GM23338 (cell line): Measurements from ENCODE around the gene GAB2. TPM values are rescaled to one million over a fixed set of nuclear protein-coding genes. Genes with fewer than 3 reads are reported as not detected.

ENCODE experiments used
- ATAC-seq: fragments of 200-7000 bp; cut with Tn5 transposase; 3 replicates; pipeline ENCODE4 v1.9.1; 2020
- DNase-seq: peaks from one replicate; pipeline ENCODE4 v3.0.0-alpha.2; 2015; ENCODE audit warnings: low spot score
- H2AFZ ChIP-seq: fragments of 200-600 bp; sonication (generic); 2 replicates; pipeline ENCODE4 v1.8.0; 2016; ENCODE audit warnings: antibody characterized with exemption, mild to moderate bottlenecking, moderate library complexity
- H3F3A ChIP-seq: fragments of 200-600 bp; sonication (generic); replicated peaks from 2 replicates; pipeline ENCODE4 v1.8.0; 2017; ENCODE audit warnings: antibody characterized with exemption, mixed run types, low read depth
- H3K27ac ChIP-seq: fragments of 200-600 bp; sonication (generic); 2 replicates; pipeline ENCODE4 v1.6.1; 2016; ENCODE audit warnings: low read depth
- H3K27me3 ChIP-seq: fragments of 200-600 bp; sonication (generic); 2 replicates; pipeline ENCODE4 v1.8.0; 2016; ENCODE audit warnings: mild to moderate bottlenecking, mixed run types, moderate library complexity; ENCODE audit not compliant: insufficient read depth
- H3K36me3 ChIP-seq: fragments of 200-600 bp; sonication (generic); 2 replicates; pipeline ENCODE4 v1.8.0; 2016; ENCODE audit warnings: mild to moderate bottlenecking; ENCODE audit not compliant: insufficient read depth
- H3K4me1 ChIP-seq: fragments of 200-600 bp; sonication (generic); 2 replicates; pipeline ENCODE4 v1.8.0; 2016; ENCODE audit warnings: mild to moderate bottlenecking, moderate library complexity; ENCODE audit not compliant: insufficient read depth
- H3K4me2 ChIP-seq: fragments of 200-600 bp; sonication (generic); 2 replicates; pipeline ENCODE4 v1.7.1; 2017; ENCODE audit warnings: mixed run types
- H3K4me3 ChIP-seq: fragments of 200-600 bp; sonication (generic); 2 replicates; pipeline ENCODE4 v1.6.1; 2016; ENCODE audit warnings: mixed run types
- H3K79me2 ChIP-seq: fragments of 200-600 bp; sonication (generic); replicated peaks from 2 replicates; pipeline ENCODE4 v1.8.0; 2017; ENCODE audit warnings: mild to moderate bottlenecking; ENCODE audit not compliant: insufficient read depth
- H3K9me2 ChIP-seq: fragments of 200-600 bp; sonication (generic); 2 replicates; pipeline ENCODE4 v1.8.0; 2017; ENCODE audit not compliant: insufficient read depth
- H4K20me1 ChIP-seq: fragments of 200-600 bp; sonication (generic); replicated peaks from 2 replicates; pipeline ENCODE4 v1.8.0; 2017; ENCODE audit warnings: mild to moderate bottlenecking; ENCODE audit not compliant: insufficient read depth
- H3K27ac Mint-ChIP-seq: 2 replicates; pipeline ENCODE4 v1.8.0; 2020; ENCODE audit warnings: inconsistent platforms, mild to moderate bottlenecking, moderate library complexity, mixed read lengths
- H3K27me3 Mint-ChIP-seq: 3 replicates; pipeline ENCODE4 v1.8.0; 2022; ENCODE audit warnings: low read depth, mild to moderate bottlenecking, moderate library complexity, mixed read lengths, inconsistent platforms; ENCODE audit not compliant: insufficient read depth, poor library complexity
- H3K36me3 Mint-ChIP-seq: 3 replicates; pipeline ENCODE4 v1.8.0; 2021; ENCODE audit warnings: low read depth, mild to moderate bottlenecking, inconsistent platforms, moderate library complexity, mixed read lengths
- H3K4me1 Mint-ChIP-seq: 3 replicates; pipeline ENCODE4 v1.8.0; 2020; ENCODE audit warnings: mild to moderate bottlenecking, inconsistent platforms, mixed read lengths
- H3K4me3 Mint-ChIP-seq: 3 replicates; pipeline ENCODE4 v1.8.0; 2021; ENCODE audit warnings: moderate library complexity, mild to moderate bottlenecking, inconsistent platforms, mixed read lengths
- H3K9me3 Mint-ChIP-seq: 3 replicates; pipeline ENCODE4 v1.8.0; 2020; ENCODE audit warnings: moderate library complexity, mild to moderate bottlenecking, inconsistent platforms, mixed read lengths
- CREB1 ChIP-seq: fragments of 250-450 bp; sonication (Bioruptor Pico); IDR thresholded peaks from 2 replicates; pipeline ENCODE4 v1.5.0; 2020; ENCODE audit warnings: low read depth, mild to moderate bottlenecking, moderate library complexity
- EZH2 ChIP-seq: fragments of 200-600 bp; sonication (generic); IDR thresholded peaks from one replicate; pipeline ENCODE4 v1.8.0; 2017; ENCODE audit warnings: antibody characterized with exemption, mild to moderate bottlenecking, low read depth; ENCODE audit not compliant: unreplicated experiment
- EZH2phosphoT487 ChIP-seq: fragments of 200-600 bp; sonication (generic); IDR thresholded peaks from one replicate; pipeline ENCODE4 v1.8.1; 2018; ENCODE audit warnings: antibody characterized with exemption; ENCODE audit not compliant: unreplicated experiment
- JUNB ChIP-seq: IDR thresholded peaks from one replicate; pipeline ENCODE4 v1.6.1; 2016; ENCODE audit warnings: antibody characterized with exemption; ENCODE audit not compliant: unreplicated experiment
- NANOG ChIP-seq: IDR thresholded peaks from 2 replicates; pipeline ENCODE4 v1.6.1; 2016; ENCODE audit warnings: antibody characterized with exemption, borderline replicate concordance
- POLR2AphosphoS5 ChIP-seq: IDR thresholded peaks from 2 replicates; pipeline ENCODE4 v1.6.1; 2016; ENCODE audit warnings: antibody characterized with exemption, low read depth
- STAT1 ChIP-seq: IDR thresholded peaks from one replicate; pipeline ENCODE4 v1.6.1; 2016; ENCODE audit warnings: antibody characterized with exemption; ENCODE audit not compliant: unreplicated experiment
- ZNF114 ChIP-seq: fragments of 250-450 bp; sonication (Bioruptor Pico); IDR thresholded peaks from 2 replicates; pipeline ENCODE4 v1.5.0; 2020; ENCODE audit warnings: mild to moderate bottlenecking, moderate library complexity
- ZNF331 ChIP-seq: fragments of 250-450 bp; sonication (Bioruptor Pico); IDR thresholded peaks from 2 replicates; pipeline ENCODE4 v1.5.0; 2020; ENCODE audit warnings: low read depth, mild to moderate bottlenecking, moderate library complexity
- ZNF462 ChIP-seq: fragments of 250-450 bp; sonication (Bioruptor Pico); IDR thresholded peaks from 2 replicates; pipeline ENCODE4 v1.5.0; 2020; ENCODE audit warnings: mild to moderate bottlenecking, moderate library complexity
- polyA plus RNA-seq: library from polyadenylated mRNA; unstranded; fragments of >200 nt; fragmentation: Nextera tagmentation; extraction: Ambion mirVana; gene quantifications from 2 replicates; pipeline ENCODE4 v1.2.1, GENCODE V29; 2016
- total RNA-seq: library from RNA; depleted of rRNA; stranded (reverse); fragments of >200 nt; shearing (Covaris generic); gene quantifications from 2 replicates; pipeline ENCODE4 v1.2.3, GENCODE V29; 2014
- TF ChIP-seq, protein P1 (sequence below), 2 experiments: fragments of 200-600 bp in 1 of 2; sonication (generic) in 1 of 2; conservative IDR thresholded peaks; 2 replicates each; pipeline versions ENCODE4 v1.5.1 to v1.6.1; 2016 to 2017; ENCODE audit warnings: antibody characterized with exemption in 2 of 2, low read depth in 2 of 2, mild to moderate bottlenecking in 2 of 2, moderate library complexity in 1 of 2
- TF ChIP-seq, protein P2 (sequence below): IDR thresholded peaks from one replicate; pipeline ENCODE4 v1.6.1; 2018; ENCODE audit warnings: antibody characterized with exemption; ENCODE audit not compliant: unreplicated experiment
- TF ChIP-seq, protein P3 (sequence below): IDR thresholded peaks from 2 replicates; pipeline ENCODE4 v1.6.1; 2016; ENCODE audit warnings: antibody characterized with exemption

Gene GAB2
- total and polyA plus RNA-seq, 2 experiments from 2014 or later = 2.0 to 10.8 TPM

- H3K36me3 ChIP-seq = no peaks in the 10 kb centered on the region
- no peaks in the 10 kb centered on the region for H3K27me3 ChIP-seq
- no peaks in the 10 kb centered on the region for H3K79me2 ChIP-seq
- no peak overlapping the region for H2AFZ ChIP-seq
- H3K27ac ChIP-seq = no peak overlapping the region
- no peak overlapping the region for H3K4me3 ChIP-seq
- Mint-ChIP-seq H3K27me3 (no peaks in the 10 kb centered on the region), H3K36me3 (no peaks in the 10 kb centered on the region), H3K4me3 (no peak overlapping the region), H3K27ac (no peak overlapping the region), H3K9me3 (no peaks in the 10 kb centered on the region), H3K4me1 (peaks cover 20% of the 10 kb centered on the region)
- H3K9me2 ChIP-seq = no peaks in the 10 kb centered on the region
- TF ChIP-seq, protein P1, sequence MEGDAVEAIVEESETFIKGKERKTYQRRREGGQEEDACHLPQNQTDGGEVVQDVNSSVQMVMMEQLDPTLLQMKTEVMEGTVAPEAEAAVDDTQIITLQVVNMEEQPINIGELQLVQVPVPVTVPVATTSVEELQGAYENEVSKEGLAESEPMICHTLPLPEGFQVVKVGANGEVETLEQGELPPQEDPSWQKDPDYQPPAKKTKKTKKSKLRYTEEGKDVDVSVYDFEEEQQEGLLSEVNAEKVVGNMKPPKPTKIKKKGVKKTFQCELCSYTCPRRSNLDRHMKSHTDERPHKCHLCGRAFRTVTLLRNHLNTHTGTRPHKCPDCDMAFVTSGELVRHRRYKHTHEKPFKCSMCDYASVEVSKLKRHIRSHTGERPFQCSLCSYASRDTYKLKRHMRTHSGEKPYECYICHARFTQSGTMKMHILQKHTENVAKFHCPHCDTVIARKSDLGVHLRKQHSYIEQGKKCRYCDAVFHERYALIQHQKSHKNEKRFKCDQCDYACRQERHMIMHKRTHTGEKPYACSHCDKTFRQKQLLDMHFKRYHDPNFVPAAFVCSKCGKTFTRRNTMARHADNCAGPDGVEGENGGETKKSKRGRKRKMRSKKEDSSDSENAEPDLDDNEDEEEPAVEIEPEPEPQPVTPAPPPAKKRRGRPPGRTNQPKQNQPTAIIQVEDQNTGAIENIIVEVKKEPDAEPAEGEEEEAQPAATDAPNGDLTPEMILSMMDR (conservative IDR thresholded peaks at IDR 0.05; ENCODE audit: low read depth in 2 of 2) = no peak
- TF ChIP-seq ZNF114 (CRISPR knock-in tag) (no peak), NANOG (no peak), POLR2AphosphoS5 (no peak), STAT1 (no peak), CREB1 (no peak), ZNF462 (CRISPR knock-in tag) (no peak), JUNB (no peak), ZNF331 (CRISPR knock-in tag) (no peak), EZH2 (no peak), EZH2phosphoT487 (no peak)
- TF ChIP-seq, protein P2, sequence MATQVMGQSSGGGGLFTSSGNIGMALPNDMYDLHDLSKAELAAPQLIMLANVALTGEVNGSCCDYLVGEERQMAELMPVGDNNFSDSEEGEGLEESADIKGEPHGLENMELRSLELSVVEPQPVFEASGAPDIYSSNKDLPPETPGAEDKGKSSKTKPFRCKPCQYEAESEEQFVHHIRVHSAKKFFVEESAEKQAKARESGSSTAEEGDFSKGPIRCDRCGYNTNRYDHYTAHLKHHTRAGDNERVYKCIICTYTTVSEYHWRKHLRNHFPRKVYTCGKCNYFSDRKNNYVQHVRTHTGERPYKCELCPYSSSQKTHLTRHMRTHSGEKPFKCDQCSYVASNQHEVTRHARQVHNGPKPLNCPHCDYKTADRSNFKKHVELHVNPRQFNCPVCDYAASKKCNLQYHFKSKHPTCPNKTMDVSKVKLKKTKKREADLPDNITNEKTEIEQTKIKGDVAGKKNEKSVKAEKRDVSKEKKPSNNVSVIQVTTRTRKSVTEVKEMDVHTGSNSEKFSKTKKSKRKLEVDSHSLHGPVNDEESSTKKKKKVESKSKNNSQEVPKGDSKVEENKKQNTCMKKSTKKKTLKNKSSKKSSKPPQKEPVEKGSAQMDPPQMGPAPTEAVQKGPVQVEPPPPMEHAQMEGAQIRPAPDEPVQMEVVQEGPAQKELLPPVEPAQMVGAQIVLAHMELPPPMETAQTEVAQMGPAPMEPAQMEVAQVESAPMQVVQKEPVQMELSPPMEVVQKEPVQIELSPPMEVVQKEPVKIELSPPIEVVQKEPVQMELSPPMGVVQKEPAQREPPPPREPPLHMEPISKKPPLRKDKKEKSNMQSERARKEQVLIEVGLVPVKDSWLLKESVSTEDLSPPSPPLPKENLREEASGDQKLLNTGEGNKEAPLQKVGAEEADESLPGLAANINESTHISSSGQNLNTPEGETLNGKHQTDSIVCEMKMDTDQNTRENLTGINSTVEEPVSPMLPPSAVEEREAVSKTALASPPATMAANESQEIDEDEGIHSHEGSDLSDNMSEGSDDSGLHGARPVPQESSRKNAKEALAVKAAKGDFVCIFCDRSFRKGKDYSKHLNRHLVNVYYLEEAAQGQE = no peak
- TF ChIP-seq, protein P3, sequence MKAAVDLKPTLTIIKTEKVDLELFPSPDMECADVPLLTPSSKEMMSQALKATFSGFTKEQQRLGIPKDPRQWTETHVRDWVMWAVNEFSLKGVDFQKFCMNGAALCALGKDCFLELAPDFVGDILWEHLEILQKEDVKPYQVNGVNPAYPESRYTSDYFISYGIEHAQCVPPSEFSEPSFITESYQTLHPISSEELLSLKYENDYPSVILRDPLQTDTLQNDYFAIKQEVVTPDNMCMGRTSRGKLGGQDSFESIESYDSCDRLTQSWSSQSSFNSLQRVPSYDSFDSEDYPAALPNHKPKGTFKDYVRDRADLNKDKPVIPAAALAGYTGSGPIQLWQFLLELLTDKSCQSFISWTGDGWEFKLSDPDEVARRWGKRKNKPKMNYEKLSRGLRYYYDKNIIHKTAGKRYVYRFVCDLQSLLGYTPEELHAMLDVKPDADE = no peak
- DNase-seq (no peak), ATAC-seq (no peak)
- H3K4me1 ChIP-seq = peaks cover 13% of the 10 kb centered on the region; the same call in 1 of the 2 replicates
- H3F3A ChIP-seq = no peaks in the 10 kb centered on the region
- no peak overlapping the region for H3K4me2 ChIP-seq
- no peaks in the 10 kb centered on the region for H4K20me1 ChIP-seq
Measured at GRCh38 chr11:78347956-78348355, 69.7 kb downstream of the GAB2 start.
